ENCODE results near the gene SPATA24.

DNA sequence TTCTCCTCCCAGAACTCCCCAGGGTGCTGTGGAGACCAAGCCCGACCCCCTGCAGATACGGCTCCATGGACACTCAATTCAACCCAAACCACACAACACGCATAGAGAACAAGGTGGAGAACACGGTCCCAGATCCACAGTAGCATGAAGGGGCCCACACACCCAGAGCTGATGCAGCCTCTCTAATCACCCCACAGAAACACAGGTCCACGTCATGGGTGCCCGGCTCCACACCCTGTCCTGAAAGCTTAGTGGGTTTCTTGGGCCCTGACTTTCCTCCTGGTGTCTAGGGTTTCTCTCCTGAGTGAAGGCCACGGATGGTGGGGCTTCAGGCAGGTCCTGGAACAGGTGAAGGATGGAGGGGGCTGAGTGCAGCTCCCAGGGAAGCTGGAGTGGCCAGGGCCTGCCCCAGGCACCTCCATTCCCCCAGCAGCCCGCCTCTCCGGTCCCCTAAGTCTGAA is 19.3 kb downstream of the SPATA24 start:
- no peak for TF ChIP-seq POLR2A (IDR thresholded peaks at IDR 0.05)
- TF ChIP-seq, protein P1, sequence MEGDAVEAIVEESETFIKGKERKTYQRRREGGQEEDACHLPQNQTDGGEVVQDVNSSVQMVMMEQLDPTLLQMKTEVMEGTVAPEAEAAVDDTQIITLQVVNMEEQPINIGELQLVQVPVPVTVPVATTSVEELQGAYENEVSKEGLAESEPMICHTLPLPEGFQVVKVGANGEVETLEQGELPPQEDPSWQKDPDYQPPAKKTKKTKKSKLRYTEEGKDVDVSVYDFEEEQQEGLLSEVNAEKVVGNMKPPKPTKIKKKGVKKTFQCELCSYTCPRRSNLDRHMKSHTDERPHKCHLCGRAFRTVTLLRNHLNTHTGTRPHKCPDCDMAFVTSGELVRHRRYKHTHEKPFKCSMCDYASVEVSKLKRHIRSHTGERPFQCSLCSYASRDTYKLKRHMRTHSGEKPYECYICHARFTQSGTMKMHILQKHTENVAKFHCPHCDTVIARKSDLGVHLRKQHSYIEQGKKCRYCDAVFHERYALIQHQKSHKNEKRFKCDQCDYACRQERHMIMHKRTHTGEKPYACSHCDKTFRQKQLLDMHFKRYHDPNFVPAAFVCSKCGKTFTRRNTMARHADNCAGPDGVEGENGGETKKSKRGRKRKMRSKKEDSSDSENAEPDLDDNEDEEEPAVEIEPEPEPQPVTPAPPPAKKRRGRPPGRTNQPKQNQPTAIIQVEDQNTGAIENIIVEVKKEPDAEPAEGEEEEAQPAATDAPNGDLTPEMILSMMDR (IDR thresholded peaks at IDR 0.05): no peak
